T-cell (primary cell): ENCODE results near the gene DIS3L2. TPM values are rescaled to one million over a fixed set of nuclear protein-coding genes. Genes with fewer than 3 reads are reported as not detected.
A peak's percentile ranks its signal among the peaks of the same experiment; 100 is the strongest.

Experiments
- ATAC-seq, 4 experiments: fragments of 200-7000 bp in 3 of 4; fragments of 150-1000 bp in 1 of 4; cut with Tn5 transposase; replicated peaks in 1 of 4; 1 replicate in 3 of 4; 2 replicates in 1 of 4; pipeline ENCODE4 v1.10.0; 2021; ENCODE audit warnings: moderate library complexity in 3 of 4, mild to moderate bottlenecking in 2 of 4, moderate number of reproducible peaks in 1 of 4
- CTCF ChIA-PET, 2 donors: fragments of 300-600 bp; sonication (Branson Sonifier 250); formaldehyde crosslinking; loops; one replicate each; lab custom pipeline; 2022; ENCODE audit warnings: antibody characterized with exemption in 2 of 2; lab: Charles Lee
- POLR2A ChIA-PET, 2 donors: fragments of 300-600 bp; sonication (Branson Sonifier 250); formaldehyde crosslinking; loops; one replicate each; lab custom pipeline; 2022; ENCODE audit warnings: antibody characterized with exemption in 2 of 2; lab: Charles Lee
- DNase-seq, 35 experiments: peaks; one replicate each; pipeline versions ENCODE4 v3.0.0 to v3.0.0-alpha.2; 2013 to 2023
- H3K27ac ChIP-seq: one replicate; pipeline ENCODE4 v1.5.1; 2013; ENCODE audit warnings: low read length
- H3K27me3 ChIP-seq, 2 experiments: replicated peaks in 1 of 2; 1 replicate in 1 of 2; 2 replicates in 1 of 2; pipeline versions ENCODE4 v1.6.1 to v1.7.0; 2013; ENCODE audit warnings: low read length in 1 of 2, mixed read lengths in 1 of 2; ENCODE audit not compliant: control insufficient read depth in 2 of 2, insufficient read depth in 2 of 2; ENCODE audit errors: extremely low read depth in 1 of 2
- H3K36me3 ChIP-seq, 2 donors: 1 replicate in 1 of 2; 2 replicates in 1 of 2; pipeline versions ENCODE4 v1.6.1 to v1.7.0; 2013; ENCODE audit warnings: low read length in 1 of 2; ENCODE audit not compliant: control insufficient read depth in 2 of 2, insufficient read depth in 1 of 2; ENCODE audit errors: extremely low read depth in 1 of 2
- H3K4me1 ChIP-seq, 2 experiments: 1 replicate in 1 of 2; 2 replicates in 1 of 2; pipeline versions ENCODE4 v1.6.1 to v1.7.0; 2013; ENCODE audit warnings: low read length in 2 of 2, mixed read lengths in 1 of 2; ENCODE audit not compliant: insufficient read depth in 2 of 2, control insufficient read depth in 1 of 2; ENCODE audit errors: extremely low read depth in 1 of 2
- H3K4me3 ChIP-seq, 2 donors: 1 replicate in 1 of 2; 2 replicates in 1 of 2; pipeline versions ENCODE4 v1.5.1 to v1.7.0; 2013; ENCODE audit warnings: mild to moderate bottlenecking in 2 of 2, low read length in 1 of 2, moderate library complexity in 1 of 2; ENCODE audit not compliant: control insufficient read depth in 1 of 2; ENCODE audit errors: extremely low read depth in 1 of 2
- H3K9me3 ChIP-seq: 2 replicates; pipeline ENCODE4 v1.7.0; 2013
- H3K27ac Mint-ChIP-seq, 2 donors: one replicate each; pipeline ENCODE4 v1.8.0; 2020 to 2021; ENCODE audit warnings: mild to moderate bottlenecking in 2 of 2, mixed read lengths in 2 of 2
- H3K27me3 Mint-ChIP-seq, 2 donors: one replicate each; pipeline ENCODE4 v1.8.0; 2021 to 2022; ENCODE audit warnings: mixed read lengths in 2 of 2
- H3K36me3 Mint-ChIP-seq: one replicate; pipeline ENCODE4 v1.8.0; 2021; ENCODE audit warnings: mixed read lengths
- H3K4me1 Mint-ChIP-seq, 3 donors: one replicate each; pipeline ENCODE4 v1.8.0; 2020 to 2022; ENCODE audit warnings: mixed read lengths in 3 of 3, mild to moderate bottlenecking in 1 of 3
- H3K4me3 Mint-ChIP-seq, 3 donors: one replicate each; pipeline ENCODE4 v1.8.0; 2020 to 2022; ENCODE audit warnings: mild to moderate bottlenecking in 3 of 3, mixed read lengths in 3 of 3, moderate library complexity in 3 of 3
- H3K9me3 Mint-ChIP-seq, 3 donors: one replicate each; pipeline ENCODE4 v1.8.0; 2020 to 2022; ENCODE audit warnings: mixed read lengths in 3 of 3
- WGBS: methylation state at CpG from one replicate; pipeline ENCODE4 v1.1.5; 2013; ENCODE audit warnings: missing lambda C conversion rate; ENCODE audit not compliant: insufficient coverage; 5-methylcytosine and 5-hydroxymethylcytosine counted together
- total RNA-seq, 35 experiments: library from RNA in 6 of 35; stranded (reverse) in 6 of 35; fragments of 120-200 nt in 1 of 35; gene quantifications; one replicate each; pipeline versions ENCODE4 v1.2.1 to v1.2.4 and lab custom pipeline; 2013 to 2026

DIS3L2 gene, protein sequence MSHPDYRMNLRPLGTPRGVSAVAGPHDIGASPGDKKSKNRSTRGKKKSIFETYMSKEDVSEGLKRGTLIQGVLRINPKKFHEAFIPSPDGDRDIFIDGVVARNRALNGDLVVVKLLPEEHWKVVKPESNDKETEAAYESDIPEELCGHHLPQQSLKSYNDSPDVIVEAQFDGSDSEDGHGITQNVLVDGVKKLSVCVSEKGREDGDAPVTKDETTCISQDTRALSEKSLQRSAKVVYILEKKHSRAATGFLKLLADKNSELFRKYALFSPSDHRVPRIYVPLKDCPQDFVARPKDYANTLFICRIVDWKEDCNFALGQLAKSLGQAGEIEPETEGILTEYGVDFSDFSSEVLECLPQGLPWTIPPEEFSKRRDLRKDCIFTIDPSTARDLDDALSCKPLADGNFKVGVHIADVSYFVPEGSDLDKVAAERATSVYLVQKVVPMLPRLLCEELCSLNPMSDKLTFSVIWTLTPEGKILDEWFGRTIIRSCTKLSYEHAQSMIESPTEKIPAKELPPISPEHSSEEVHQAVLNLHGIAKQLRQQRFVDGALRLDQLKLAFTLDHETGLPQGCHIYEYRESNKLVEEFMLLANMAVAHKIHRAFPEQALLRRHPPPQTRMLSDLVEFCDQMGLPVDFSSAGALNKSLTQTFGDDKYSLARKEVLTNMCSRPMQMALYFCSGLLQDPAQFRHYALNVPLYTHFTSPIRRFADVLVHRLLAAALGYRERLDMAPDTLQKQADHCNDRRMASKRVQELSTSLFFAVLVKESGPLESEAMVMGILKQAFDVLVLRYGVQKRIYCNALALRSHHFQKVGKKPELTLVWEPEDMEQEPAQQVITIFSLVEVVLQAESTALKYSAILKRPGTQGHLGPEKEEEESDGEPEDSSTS
- 10 to 100 TPM; 55.0 to 70.9 (median 61.4) TPM for total RNA-seq
- total RNA-seq (2013): 42.5 TPM
- total RNA-seq (lab: John Stamatoyannopoulos, UW): 24.6 to 77.7 (median 53.3) reads per million in 29 experiments

GRCh38 chr2:231961349-231962166, at the start of gene DIS3L2:
Gene DIS3L2, plus strand, starts transcription at chr2:231961713. Its CDS starts 53,215 bp downstream, at chr2:232014928.
- DNase-seq (peak; percentile 59 to 87 (median 77)), ATAC-seq (peak; percentile 94 to 96 (median 95))
- peaks cover 14 to 18% of the 10 kb centered on the region in 2 experiments for H3K4me1 ChIP-seq
- Mint-ChIP-seq H3K27me3 (peaks cover 0 to under 1% of the 10 kb centered on the region in 2 donors), H3K4me1 (peaks cover 44 to 48% (median 45%) of the 10 kb centered on the region in 3 donors), H3K9me3 (no peaks in the 10 kb centered on the region), H3K36me3 (no peaks in the 10 kb centered on the region), H3K27ac (peak within 1 kb of the TSS; percentile 90 to 93), H3K4me3 (peak within 1 kb of the TSS; percentile 76 to 95 (median 94))
- H3K4me3 ChIP-seq: peak within 1 kb of the TSS; percentile 95 to 96
- POLR2A ChIA-PET: no interaction called here
- H3K36me3 ChIP-seq: no peaks in the 10 kb centered on the region
- H3K27ac ChIP-seq: peak within 1 kb of the TSS; percentile 49
- no peaks in the 10 kb centered on the region for H3K27me3 ChIP-seq
- under 1% methylated on average over 51 of the region's 83 CpGs for WGBS
- CTCF ChIA-PET: no interaction called here
- H3K9me3 ChIP-seq: no peaks in the 10 kb centered on the region

DNA sequence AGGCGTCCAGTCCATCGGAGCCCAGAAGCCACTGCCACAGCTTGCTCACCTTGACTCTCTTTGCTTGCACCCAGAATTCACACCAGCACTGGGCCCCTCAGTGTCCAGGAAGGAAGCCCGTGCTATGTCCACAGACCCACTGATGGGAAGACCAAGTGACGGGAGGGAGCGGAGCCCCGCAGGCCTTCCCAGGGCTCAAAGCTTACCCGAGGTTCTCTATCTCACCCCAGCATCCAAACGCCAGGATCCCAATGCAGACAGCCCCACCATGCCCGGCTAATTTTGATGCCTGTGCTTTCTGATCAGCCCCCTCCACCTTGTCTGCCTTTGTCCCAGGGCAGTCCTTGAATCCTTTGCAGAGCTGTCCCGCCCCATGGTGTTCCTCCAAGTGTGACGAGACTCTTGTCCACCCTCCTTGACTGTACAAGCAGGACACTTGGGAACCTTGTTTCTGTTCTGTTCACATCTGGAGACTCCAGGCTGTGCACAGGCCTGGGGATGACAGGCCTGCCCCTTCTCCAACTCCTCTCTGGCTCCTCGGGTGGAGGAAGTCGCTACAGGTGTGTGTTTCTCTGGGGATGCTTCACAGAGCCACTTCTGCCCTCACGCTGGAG, 47.3 kb upstream of the DIS3L2 start:
- H3K27me3 ChIP-seq: peaks cover 0 to 9% of the 10 kb centered on the region in 2 experiments
- Mint-ChIP-seq H3K4me3 (no peak overlapping the region), H3K27ac (no peak overlapping the region), H3K27me3 (no peaks in the 10 kb centered on the region), H3K9me3 (no peaks in the 10 kb centered on the region), H3K4me1 (peaks cover 12 to 16% (median 12%) of the 10 kb centered on the region in 3 donors), H3K36me3 (no peaks in the 10 kb centered on the region)
- no peak overlapping the region for H3K4me3 ChIP-seq
- ChIA-PET POLR2A (no interaction called here), CTCF (no interaction called here)
- no peak for DNase-seq
- no peaks in the 10 kb centered on the region for H3K9me3 ChIP-seq
- H3K36me3 ChIP-seq: no peaks in the 10 kb centered on the region
- WGBS: 87% methylated on average over 6 of the region's 14 CpGs
- H3K27ac ChIP-seq: no peak overlapping the region
- no peak for ATAC-seq
- peaks cover 5 to 11% of the 10 kb centered on the region in 2 experiments for H3K4me1 ChIP-seq

GRCh38 chr2:231917280-231918066, 44.0 kb upstream of the DIS3L2 start:
- H3K27ac Mint-ChIP-seq: no peak overlapping the region
- POLR2A ChIA-PET: no interaction called here
- 49% methylated on average over 6 of the region's 10 CpGs for WGBS

GRCh38 chr2:231918501-231919330, 42.8 kb upstream of the DIS3L2 start:
- H3K9me3 Mint-ChIP-seq: no peaks in the 10 kb centered on the region
- DNase-seq (no peak), ATAC-seq (no peak)
- Histone ChIP-seq H3K9me3 (no peaks in the 10 kb centered on the region), H3K4me3 (no peak overlapping the region), H3K27me3 (peaks cover 0 to 33% of the 10 kb centered on the region in 2 experiments), H3K4me1 (no peaks in the 10 kb centered on the region), H3K27ac (no peak overlapping the region), H3K36me3 (no peaks in the 10 kb centered on the region)
- CTCF ChIA-PET: no interaction called here
- H3K27me3 Mint-ChIP-seq: peaks cover 7 to 15% of the 10 kb centered on the region in 2 donors
- no peaks in the 10 kb centered on the region for H3K36me3 Mint-ChIP-seq
- H3K4me1 Mint-ChIP-seq: no peaks in the 10 kb centered on the region
- WGBS: 84% methylated on average over 19 of the region's 21 CpGs
- no peak overlapping the region for H3K27ac Mint-ChIP-seq
- H3K4me3 Mint-ChIP-seq: no peak overlapping the region
- POLR2A ChIA-PET: no interaction called here

More at GRCh38 chr2:231917280-231918066, 44.0 kb upstream of the DIS3L2 start:
- no peak overlapping the region for H3K4me3 Mint-ChIP-seq
- no peaks in the 10 kb centered on the region for H3K4me1 Mint-ChIP-seq
- DNase-seq (no peak), ATAC-seq (no peak)
- H3K36me3 Mint-ChIP-seq: no peaks in the 10 kb centered on the region
- H3K36me3 ChIP-seq: no peaks in the 10 kb centered on the region
- H3K4me1 ChIP-seq: no peaks in the 10 kb centered on the region
- CTCF ChIA-PET: interaction anchor here in 1 of 2 donors (0.6 kb wide), 1 partner anchor 435 kb away, joined by 5 read pairs; no protein-coding TSS in a partner anchor
- H3K4me3 ChIP-seq: no peak overlapping the region
- no peak overlapping the region for H3K27ac ChIP-seq
- no peaks in the 10 kb centered on the region for H3K9me3 ChIP-seq
- peaks cover 3 to 5% of the 10 kb centered on the region in 2 donors for H3K27me3 Mint-ChIP-seq
- peaks cover 0 to 24% of the 10 kb centered on the region in 2 experiments for H3K27me3 ChIP-seq
- H3K9me3 Mint-ChIP-seq: no peaks in the 10 kb centered on the region
